ENCODE data around the gene ZNF853. TPM values are rescaled to one million over a fixed set of nuclear protein-coding genes. Genes with fewer than 3 reads are reported as not detected.

ZNF853 gene
- total RNA-seq, 2 experiments from 2014 or later, result 0.55 to 0.60 TPM

DNA sequence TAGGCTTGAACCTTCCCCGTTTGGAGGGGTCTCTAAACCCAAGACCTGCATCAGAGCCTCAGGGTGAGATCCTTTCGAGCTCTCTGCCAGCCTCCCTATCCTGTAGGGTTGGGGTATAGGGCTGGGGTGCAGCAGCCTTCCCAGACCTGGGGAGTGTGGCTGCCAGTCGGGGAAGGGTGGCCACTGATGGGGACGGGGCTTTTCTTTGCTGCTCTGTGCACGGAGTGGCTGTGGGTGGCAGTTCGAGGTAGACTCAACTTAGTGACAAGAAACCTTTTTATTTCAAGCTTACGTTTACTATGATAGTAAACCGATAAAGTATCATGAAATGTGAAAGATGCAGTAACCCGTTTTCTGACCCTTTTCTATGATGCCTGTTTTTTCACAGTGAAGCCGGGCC, 34.7 kb downstream of the ZNF853 start:
- H4K20me1 ChIP-seq (ENCODE audit: insufficient read depth, low read length), result no peaks in the 10 kb centered on the region
- H3K27ac ChIP-seq (ENCODE audit: low read depth, low read length, poor library complexity, severe bottlenecking), result no peak overlapping the region
- H3K9me3 ChIP-seq (ENCODE audit: low read length), result no peaks in the 10 kb centered on the region
- ChIA-PET CTCF (ENCODE audit: unreplicated experiment) (no interaction called here), POLR2A (interaction anchor here (1.1 kb wide), 1 partner anchor 28 kb away, joined by 3 read pairs; no protein-coding TSS in a partner anchor)
- intact Hi-C loops (cut with micrococcal nuclease; ENCODE audit: unreplicated experiment), result no loop called here
- no peak for TF ChIP-seq EZH2phosphoT487 (IDR thresholded peaks at IDR 0.05; ENCODE audit: borderline replicate concordance, low read depth, low read length)
- TF ChIP-seq, protein P1, sequence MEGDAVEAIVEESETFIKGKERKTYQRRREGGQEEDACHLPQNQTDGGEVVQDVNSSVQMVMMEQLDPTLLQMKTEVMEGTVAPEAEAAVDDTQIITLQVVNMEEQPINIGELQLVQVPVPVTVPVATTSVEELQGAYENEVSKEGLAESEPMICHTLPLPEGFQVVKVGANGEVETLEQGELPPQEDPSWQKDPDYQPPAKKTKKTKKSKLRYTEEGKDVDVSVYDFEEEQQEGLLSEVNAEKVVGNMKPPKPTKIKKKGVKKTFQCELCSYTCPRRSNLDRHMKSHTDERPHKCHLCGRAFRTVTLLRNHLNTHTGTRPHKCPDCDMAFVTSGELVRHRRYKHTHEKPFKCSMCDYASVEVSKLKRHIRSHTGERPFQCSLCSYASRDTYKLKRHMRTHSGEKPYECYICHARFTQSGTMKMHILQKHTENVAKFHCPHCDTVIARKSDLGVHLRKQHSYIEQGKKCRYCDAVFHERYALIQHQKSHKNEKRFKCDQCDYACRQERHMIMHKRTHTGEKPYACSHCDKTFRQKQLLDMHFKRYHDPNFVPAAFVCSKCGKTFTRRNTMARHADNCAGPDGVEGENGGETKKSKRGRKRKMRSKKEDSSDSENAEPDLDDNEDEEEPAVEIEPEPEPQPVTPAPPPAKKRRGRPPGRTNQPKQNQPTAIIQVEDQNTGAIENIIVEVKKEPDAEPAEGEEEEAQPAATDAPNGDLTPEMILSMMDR (conservative IDR thresholded peaks at IDR 0.05; ENCODE audit: low read length), result no peak
- peaks cover 91% of the 10 kb centered on the region for H3K36me3 ChIP-seq (ENCODE audit: insufficient read depth, low read length)
- H3K79me2 ChIP-seq (ENCODE audit: insufficient read depth, low read depth, low read length), result no peaks in the 10 kb centered on the region
- no peak overlapping the region for H3K4me3 ChIP-seq (ENCODE audit: low read depth, low read length, poor library complexity, severe bottlenecking)
- no peaks in the 10 kb centered on the region for H3K4me1 ChIP-seq (ENCODE audit: insufficient read depth, low read length, poor library complexity, severe bottlenecking)
- no peak overlapping the region for H3K4me2 ChIP-seq (ENCODE audit: low read length)
- BruUV-seq (replicated peaks), result no TSS peak
- no peaks in the 10 kb centered on the region for H3K9me2 ChIP-seq (ENCODE audit: insufficient read depth, low read length)
- no peak overlapping the region for H2AFZ ChIP-seq (ENCODE audit: low read length)
- no peak for DNase-seq (ENCODE audit: low spot score)

DNA sequence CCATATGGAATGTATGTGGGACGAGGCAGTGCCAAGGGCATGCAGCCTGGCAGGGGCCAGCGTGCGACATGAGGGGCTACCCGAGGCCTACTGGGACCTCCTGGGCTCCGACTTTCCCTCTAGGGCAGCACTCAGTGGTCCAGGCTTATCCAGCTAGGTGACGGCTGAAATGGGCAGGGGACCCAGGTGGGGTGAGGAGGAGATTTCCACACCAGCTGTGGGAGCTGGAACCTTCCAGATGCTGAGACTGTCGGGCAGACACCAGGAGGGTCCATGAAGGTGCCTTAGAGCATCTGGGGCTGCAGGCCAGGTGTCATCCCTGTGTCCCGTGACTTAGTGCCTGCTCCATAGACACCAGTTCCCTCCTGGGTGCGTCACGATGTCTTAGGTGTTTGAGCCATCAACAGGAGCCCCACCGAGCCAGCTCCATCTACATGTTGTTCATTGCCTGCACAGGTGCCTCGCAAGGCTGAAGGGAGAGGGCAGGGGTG, 35.2 kb downstream of the ZNF853 start:
- DNase-seq (ENCODE audit: low spot score), result no peak
- intact Hi-C loops (cut with micrococcal nuclease; ENCODE audit: unreplicated experiment), result no loop called here
- Histone ChIP-seq H3K4me1 (ENCODE audit: insufficient read depth, low read length, poor library complexity, severe bottlenecking) (no peaks in the 10 kb centered on the region), H3K4me3 (ENCODE audit: low read depth, low read length, poor library complexity, severe bottlenecking) (no peak overlapping the region), H2AFZ (ENCODE audit: low read length) (no peak overlapping the region), H3K79me2 (ENCODE audit: insufficient read depth, low read depth, low read length) (no peaks in the 10 kb centered on the region), H3K4me2 (ENCODE audit: low read length) (no peak overlapping the region), H3K9me3 (ENCODE audit: low read length) (no peaks in the 10 kb centered on the region), H3K9me2 (ENCODE audit: insufficient read depth, low read length) (no peaks in the 10 kb centered on the region), H3K27ac (ENCODE audit: low read depth, low read length, poor library complexity, severe bottlenecking) (no peak overlapping the region), H3K36me3 (ENCODE audit: insufficient read depth, low read length) (peaks cover 90% of the 10 kb centered on the region), H4K20me1 (ENCODE audit: insufficient read depth, low read length) (no peaks in the 10 kb centered on the region)
- no peak for TF ChIP-seq EZH2phosphoT487 (IDR thresholded peaks at IDR 0.05; ENCODE audit: borderline replicate concordance, low read depth, low read length)
- TF ChIP-seq, protein P1 (conservative IDR thresholded peaks at IDR 0.05; ENCODE audit: low read length), result no peak
- BruUV-seq (replicated peaks), result no TSS peak
- CTCF ChIA-PET (ENCODE audit: unreplicated experiment), result no interaction called here
- POLR2A ChIA-PET, result no interaction called here

DNA sequence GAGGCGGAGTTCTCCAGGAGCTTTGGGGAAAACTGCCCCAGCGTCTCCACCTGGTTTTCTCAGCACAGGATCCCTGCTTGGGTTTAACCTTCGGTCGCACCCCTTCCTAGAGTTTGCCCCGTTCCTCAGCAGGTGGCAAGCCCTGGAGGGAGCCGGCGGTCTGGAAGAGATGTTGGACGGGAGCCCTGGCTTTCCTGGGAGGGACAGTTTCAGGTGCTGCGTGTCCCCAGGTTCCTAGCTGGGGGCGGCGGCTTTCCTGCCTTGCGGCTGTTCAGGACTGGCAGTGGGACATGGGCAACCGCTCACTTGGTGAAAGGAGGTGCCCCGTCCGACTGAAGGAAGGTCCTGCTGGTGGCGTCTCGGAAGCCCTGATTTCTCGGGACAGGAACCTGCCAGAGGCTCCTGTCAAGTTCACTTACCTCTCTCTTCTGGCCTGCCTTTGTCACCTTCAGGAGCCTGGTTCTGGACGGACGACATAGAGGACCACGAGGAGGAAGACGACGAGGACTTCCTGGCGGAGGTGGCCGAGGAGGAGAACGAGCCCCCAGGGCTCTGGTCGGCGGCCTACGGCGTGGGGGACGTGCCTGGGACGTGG, 36.5 kb downstream of the ZNF853 start:
- Histone ChIP-seq H2AFZ (ENCODE audit: low read length) (no peak overlapping the region), H3K4me2 (ENCODE audit: low read length) (no peak overlapping the region), H3K4me1 (ENCODE audit: insufficient read depth, low read length, poor library complexity, severe bottlenecking) (no peaks in the 10 kb centered on the region), H4K20me1 (ENCODE audit: insufficient read depth, low read length) (no peaks in the 10 kb centered on the region), H3K27ac (ENCODE audit: low read depth, low read length, poor library complexity, severe bottlenecking) (no peak overlapping the region), H3K36me3 (ENCODE audit: insufficient read depth, low read length) (peaks cover 78% of the 10 kb centered on the region), H3K4me3 (ENCODE audit: low read depth, low read length, poor library complexity, severe bottlenecking) (no peak overlapping the region), H3K9me3 (ENCODE audit: low read length) (no peaks in the 10 kb centered on the region), H3K79me2 (ENCODE audit: insufficient read depth, low read depth, low read length) (no peaks in the 10 kb centered on the region), H3K9me2 (ENCODE audit: insufficient read depth, low read length) (no peaks in the 10 kb centered on the region)
- ChIA-PET CTCF (ENCODE audit: unreplicated experiment) (no interaction called here), POLR2A (no interaction called here)
- DNase-seq (ENCODE audit: low spot score), result no peak
- BruUV-seq (replicated peaks), result no TSS peak
- TF ChIP-seq, protein P1 (conservative IDR thresholded peaks at IDR 0.05; ENCODE audit: low read length), result no peak
- no peak for TF ChIP-seq EZH2phosphoT487 (IDR thresholded peaks at IDR 0.05; ENCODE audit: borderline replicate concordance, low read depth, low read length)
- intact Hi-C loops (cut with micrococcal nuclease; ENCODE audit: unreplicated experiment), result no loop called here

Data from OCI-LY7 (cell line).